ENCODE data around the gene SALL4. TPM values are rescaled to one million over a fixed set of nuclear protein-coding genes. Genes with fewer than 3 reads are reported as not detected.

Gene SALL4
- polyA plus RNA-seq, 1 of the 3 experiments (the other 2 are of a cell fraction), result 0.82 TPM

DNA sequence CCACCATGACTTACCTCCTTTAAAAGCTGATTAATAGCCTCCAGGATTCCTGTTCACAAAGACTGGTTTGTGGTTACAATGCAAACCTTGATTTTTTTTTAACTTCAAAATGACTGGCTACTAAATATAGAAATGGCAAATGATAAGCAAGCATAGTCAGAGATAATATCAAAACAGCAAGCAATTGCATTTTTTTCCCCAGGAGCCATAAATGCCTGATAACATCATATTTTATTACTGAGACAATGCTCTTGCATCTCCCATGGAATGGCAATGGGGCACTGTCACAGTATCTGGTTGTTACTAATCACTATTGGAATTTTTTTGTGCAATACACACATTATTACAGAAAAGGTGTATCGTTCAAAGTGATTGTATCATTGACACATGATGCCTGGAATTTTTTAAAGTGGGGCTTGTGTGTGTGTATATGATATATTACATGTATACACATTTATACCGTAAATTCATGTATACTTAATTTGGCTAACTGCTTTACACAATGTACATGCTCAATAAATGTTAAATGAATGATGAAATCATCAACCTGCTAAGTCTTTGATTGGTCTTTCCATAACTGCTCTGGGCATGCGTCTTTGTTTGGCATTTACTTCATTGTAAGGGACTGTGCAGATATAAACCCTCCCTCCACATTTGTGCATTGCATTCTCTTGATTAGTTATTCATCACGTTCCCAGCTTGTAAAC is 980 bp upstream of the SALL4 start (continued):
- TF ChIP-seq EP300 (IDR thresholded peaks at IDR 0.05; ENCODE audit: borderline replicate concordance in 1 of 2, low read depth in 1 of 2, low read length in 1 of 2) (peak; percentile 38 to 61; a peak in 2 of 4 replicates), POLR2AphosphoS5 (IDR thresholded peaks at IDR 0.05; ENCODE audit: low read depth, low read length) (no peak), TAF1 (IDR thresholded peaks at IDR 0.05; ENCODE audit: borderline replicate concordance, low read depth, low read length) (no peak), NRF1 (IDR thresholded peaks at IDR 0.05; ENCODE audit: low read depth, low read length) (no peak), RXRA (IDR thresholded peaks at IDR 0.05; ENCODE audit: borderline replicate concordance, low read depth) (no peak), MEF2A (IDR thresholded peaks at IDR 0.05; ENCODE audit: borderline replicate concordance, low read depth) (peak; percentile 93), SIN3A (IDR thresholded peaks at IDR 0.05; ENCODE audit: borderline replicate concordance, low read depth, low read length) (no peak), JUND (IDR thresholded peaks at IDR 0.05) (peak; percentile 65)
- TF ChIP-seq, protein P1, sequence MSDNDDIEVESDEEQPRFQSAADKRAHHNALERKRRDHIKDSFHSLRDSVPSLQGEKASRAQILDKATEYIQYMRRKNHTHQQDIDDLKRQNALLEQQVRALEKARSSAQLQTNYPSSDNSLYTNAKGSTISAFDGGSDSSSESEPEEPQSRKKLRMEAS (IDR thresholded peaks at IDR 0.05; ENCODE audit: low read depth), result no peak
- TF ChIP-seq, protein P2, sequence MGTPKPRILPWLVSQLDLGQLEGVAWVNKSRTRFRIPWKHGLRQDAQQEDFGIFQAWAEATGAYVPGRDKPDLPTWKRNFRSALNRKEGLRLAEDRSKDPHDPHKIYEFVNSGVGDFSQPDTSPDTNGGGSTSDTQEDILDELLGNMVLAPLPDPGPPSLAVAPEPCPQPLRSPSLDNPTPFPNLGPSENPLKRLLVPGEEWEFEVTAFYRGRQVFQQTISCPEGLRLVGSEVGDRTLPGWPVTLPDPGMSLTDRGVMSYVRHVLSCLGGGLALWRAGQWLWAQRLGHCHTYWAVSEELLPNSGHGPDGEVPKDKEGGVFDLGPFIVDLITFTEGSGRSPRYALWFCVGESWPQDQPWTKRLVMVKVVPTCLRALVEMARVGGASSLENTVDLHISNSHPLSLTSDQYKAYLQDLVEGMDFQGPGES (IDR thresholded peaks at IDR 0.05; ENCODE audit: low read depth, low read length), result no peak

DNA sequence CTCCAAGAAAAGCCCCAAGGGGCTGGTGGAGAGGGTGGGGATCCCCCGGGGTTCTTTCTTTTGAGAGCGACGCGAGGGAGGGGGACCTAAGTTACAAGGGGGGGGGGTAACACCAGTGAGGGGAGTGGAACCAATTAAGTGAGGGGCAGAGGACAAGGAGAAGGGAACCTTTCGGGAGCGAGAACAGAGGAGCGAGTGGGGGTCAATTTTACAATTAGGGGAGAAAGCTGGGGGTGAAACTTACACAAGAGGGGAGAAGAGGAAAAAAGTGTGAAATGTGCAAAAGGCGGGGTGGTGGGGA is 548 bp downstream of the SALL4 start:
- WGBS (ENCODE audit: low lambda C conversion rate), result 34% methylated on average over 8 of the region's 8 CpGs
- POLR2A ChIA-PET, result no interaction called here
- Histone ChIP-seq H3K9ac (no peak overlapping the region), H4K20me1 (ENCODE audit: insufficient read depth) (no peaks in the 10 kb centered on the region), H3K4me2 (peak overlapping the region; percentile 95), H3K4me3 (ENCODE audit: low read depth in 2 of 2, low read length in 1 of 2) (peak overlapping the region in 1 of 2 experiments; percentile 62; a peak in 3 of 4 replicates), H3K9me3 (no peaks in the 10 kb centered on the region), H3K36me3 (replicated peaks in 1 of 2; ENCODE audit: control insufficient read depth in 1 of 2, insufficient read depth in 2 of 2, low read length in 1 of 2) (no peaks in the 10 kb centered on the region), H3K79me2 (ENCODE audit: insufficient read depth) (no peaks in the 10 kb centered on the region), H3K4me1 (ENCODE audit: control insufficient read depth in 1 of 2, insufficient read depth in 2 of 2, low read depth in 1 of 2, low read length in 1 of 2) (peaks cover 9 to 13% of the 10 kb centered on the region in 2 experiments; a peak in 2 of 4 replicates), H2AFZ (ENCODE audit: low read depth) (peak overlapping the region; percentile 90), H3F3A (replicated peaks; ENCODE audit: insufficient read depth) (peaks cover 16% of the 10 kb centered on the region), H3K27me3 (ENCODE audit: insufficient read depth) (no peaks in the 10 kb centered on the region), H3K9me2 (no peaks in the 10 kb centered on the region), H3K27ac (ENCODE audit: low read depth in 2 of 2, low read length in 1 of 2) (no peak overlapping the region)
- TF ChIP-seq GATA2 (CRISPR knock-in tag; IDR thresholded peaks at IDR 0.05) (no peak), MXI1 (IDR thresholded peaks at IDR 0.05; ENCODE audit: low read depth, low read length) (no peak), CHD2 (IDR thresholded peaks at IDR 0.05; ENCODE audit: low read length, partially characterized antibody) (no peak), FOXJ3 (CRISPR knock-in tag; IDR thresholded peaks at IDR 0.05) (no peak), NRF1 (IDR thresholded peaks at IDR 0.05; ENCODE audit: low read depth, low read length) (no peak), FOXM1 (IDR thresholded peaks at IDR 0.05; ENCODE audit: low read depth) (no peak), GABPA (IDR thresholded peaks at IDR 0.05; ENCODE audit: low read depth) (no peak)
- TF ChIP-seq, protein P3, sequence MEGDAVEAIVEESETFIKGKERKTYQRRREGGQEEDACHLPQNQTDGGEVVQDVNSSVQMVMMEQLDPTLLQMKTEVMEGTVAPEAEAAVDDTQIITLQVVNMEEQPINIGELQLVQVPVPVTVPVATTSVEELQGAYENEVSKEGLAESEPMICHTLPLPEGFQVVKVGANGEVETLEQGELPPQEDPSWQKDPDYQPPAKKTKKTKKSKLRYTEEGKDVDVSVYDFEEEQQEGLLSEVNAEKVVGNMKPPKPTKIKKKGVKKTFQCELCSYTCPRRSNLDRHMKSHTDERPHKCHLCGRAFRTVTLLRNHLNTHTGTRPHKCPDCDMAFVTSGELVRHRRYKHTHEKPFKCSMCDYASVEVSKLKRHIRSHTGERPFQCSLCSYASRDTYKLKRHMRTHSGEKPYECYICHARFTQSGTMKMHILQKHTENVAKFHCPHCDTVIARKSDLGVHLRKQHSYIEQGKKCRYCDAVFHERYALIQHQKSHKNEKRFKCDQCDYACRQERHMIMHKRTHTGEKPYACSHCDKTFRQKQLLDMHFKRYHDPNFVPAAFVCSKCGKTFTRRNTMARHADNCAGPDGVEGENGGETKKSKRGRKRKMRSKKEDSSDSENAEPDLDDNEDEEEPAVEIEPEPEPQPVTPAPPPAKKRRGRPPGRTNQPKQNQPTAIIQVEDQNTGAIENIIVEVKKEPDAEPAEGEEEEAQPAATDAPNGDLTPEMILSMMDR (IDR thresholded peaks at IDR 0.05), result no peak
- CTCF ChIA-PET, result interaction anchor here (1.1 to 1.8 kb wide), 5 partner anchors 10 to 280 kb away, joined by 3 to 6 read pairs (median 4); no protein-coding TSS in a partner anchor
- no peak for DNase-seq
